Iris pigment epithelial cell (primary cell): ENCODE results near the gene PPAT.
A peak's percentile ranks its signal among the peaks of the same experiment; 100 is the strongest.

Experiments
- DNase-seq: peaks from one replicate; pipeline ENCODE4 v3.0.0-alpha.2; 2011; ENCODE audit warnings: low read depth

The PPAT gene

DNA sequence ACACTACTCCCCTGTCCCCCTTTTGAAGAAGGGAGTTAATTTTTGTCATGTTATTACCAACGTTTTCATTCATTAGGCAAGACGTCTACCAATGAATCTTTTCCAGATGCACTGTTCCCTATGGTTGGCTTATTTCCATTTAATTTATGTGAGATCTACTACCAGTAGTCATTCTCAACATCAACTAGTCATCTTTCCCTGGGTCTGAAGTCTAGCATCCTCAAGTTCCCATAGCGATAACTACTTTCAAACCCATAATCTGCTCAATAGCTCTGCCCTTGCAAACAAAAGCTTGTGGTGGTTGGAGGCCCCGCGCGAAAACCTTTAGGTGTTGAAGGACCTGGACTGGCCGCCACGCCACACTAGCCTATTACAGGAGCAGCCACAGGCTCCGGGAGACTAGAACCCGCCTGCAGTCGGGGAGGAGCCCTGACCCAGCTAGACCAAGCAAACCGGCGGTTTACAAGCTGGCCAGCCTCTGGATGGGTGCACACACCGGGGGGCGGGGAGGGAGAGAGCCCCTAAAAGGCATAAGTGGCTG, 746 bp downstream of the PPAT start:
- DNase-seq = peak; percentile 82

DNA sequence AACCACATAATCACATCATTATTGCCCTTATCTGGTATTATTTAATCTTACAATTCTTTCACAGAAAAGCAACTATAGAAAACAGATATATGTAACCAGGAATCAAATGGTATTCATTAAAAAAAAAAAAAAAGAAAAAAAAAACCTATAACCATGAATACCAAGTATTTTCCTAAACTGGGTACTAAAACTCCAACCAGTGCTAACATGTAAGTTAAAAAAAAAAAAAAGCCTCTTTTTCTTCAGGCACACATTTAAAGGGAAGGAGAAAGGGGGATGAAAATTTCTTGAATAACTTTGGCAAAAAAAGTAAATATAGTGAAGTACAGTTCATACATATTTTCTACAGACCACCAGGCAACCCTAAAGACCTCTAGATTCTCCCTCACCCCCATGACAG, 2.1 kb downstream of the PPAT start:
- DNase-seq = no peak

DNA sequence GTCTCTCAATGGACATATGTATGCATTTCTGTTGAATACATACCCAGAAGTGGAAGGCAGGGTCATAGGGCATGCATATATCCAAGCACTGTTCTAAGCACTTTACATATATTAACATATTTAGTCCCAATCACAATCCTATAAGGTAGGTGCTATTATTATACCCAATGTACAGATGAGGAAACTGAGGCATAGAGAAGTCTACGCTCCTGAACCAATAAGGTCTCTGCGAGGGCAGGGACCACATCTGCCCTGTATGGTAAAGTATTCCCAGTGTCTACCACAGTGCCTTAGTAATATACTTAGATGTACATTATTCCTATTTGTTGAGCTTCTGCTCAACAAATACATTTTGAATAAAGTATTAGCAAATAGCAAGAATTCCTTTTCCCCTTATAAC, 5.2 kb downstream of the PPAT start:
- DNase-seq = no peak

DNA sequence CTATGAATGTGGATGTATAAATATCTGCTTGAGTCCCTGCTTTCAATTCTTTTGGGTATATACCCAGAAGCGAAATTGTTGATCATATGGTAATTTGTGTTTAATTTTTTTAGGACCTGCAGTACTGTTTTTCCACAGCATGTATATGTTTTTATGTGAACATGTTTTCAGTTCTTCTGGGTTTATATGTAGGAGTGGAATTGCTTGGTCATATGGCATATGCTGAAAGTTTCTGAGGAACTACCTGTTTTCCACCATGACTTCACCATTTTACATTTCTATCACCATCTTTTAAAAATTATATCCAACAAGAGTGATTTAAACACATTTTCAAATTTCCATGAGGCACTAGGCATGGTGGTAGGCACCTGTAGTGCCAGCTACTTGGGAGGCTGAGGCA, 8.2 kb downstream of the PPAT start:
- no peak for DNase-seq

DNA sequence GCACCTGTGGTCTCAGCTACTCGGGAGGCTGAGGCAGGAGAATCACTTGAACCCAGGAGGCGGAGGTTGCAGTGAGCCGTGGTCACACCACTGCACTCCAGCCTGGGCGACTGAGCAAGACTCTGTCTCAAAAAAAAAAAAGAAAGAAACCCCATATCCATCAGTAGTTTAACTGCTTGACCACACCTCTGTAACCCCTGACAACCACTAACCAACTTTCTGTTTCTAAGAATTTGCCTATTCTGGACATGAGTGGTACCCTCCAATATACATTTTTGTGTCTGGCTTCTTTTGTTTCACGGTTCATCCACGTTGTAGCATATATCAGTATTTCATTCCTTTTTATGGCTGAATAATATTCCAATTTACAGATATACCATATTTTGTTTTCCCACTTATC, 9.1 kb downstream of the PPAT start:
- DNase-seq = no peak

DNA sequence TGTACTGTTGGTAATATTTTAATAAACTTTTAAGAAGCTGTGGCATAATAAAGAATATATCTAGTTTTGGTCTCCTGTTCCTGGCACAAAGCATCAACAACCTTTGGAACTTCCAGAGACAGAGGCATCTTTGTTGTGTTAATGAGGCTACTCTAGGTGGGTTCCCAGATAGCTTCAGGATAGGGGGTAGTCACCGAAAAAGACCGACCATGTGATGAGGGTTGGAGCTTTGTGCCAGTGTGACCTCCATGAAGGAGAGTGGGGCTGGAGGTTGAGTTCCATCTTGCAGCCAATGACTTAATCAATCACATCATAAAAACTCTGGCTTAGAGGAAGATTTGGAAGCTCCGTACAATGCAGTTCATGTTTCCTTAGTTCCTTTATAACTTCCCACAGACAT, 9.9 kb downstream of the PPAT start:
- DNase-seq = no peak

DNA sequence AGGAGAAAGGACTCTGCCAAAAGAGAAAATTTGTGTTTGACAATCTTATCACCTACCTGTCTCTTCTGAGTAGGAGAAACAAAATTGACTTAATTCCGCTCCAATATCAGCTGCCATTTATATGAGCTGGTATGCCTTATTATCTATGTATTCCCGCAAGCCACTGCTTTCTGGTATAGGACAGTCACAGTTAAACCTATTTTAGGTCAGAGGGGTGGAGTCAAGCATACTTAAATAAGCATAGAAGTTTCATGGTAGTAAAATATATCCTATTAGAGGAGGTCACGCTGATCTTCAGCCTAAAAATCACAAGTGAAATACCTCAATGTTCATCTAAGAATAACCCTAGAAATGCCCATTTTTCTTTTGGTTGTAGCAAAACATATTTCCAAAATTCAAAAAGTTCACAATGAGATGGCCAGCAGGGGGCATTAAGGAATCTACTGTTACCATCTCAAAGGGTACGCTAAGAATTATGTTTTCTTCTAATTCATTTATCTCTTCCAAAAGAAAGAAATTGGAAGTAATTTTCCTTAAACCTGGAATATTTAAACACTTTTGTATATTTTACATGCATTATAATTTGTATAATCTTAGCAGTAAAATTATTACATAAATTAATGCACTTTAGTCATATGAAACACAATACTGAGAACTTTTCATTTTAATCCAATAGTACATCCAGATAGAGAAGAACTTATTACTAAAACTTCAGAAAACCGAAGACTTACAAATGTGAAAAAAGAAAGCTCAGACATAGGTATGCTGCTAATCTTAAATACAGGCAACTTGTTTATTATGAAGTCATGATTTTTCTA, 10.5 kb downstream of the PPAT start:
- peak; percentile 38 for DNase-seq

DNA sequence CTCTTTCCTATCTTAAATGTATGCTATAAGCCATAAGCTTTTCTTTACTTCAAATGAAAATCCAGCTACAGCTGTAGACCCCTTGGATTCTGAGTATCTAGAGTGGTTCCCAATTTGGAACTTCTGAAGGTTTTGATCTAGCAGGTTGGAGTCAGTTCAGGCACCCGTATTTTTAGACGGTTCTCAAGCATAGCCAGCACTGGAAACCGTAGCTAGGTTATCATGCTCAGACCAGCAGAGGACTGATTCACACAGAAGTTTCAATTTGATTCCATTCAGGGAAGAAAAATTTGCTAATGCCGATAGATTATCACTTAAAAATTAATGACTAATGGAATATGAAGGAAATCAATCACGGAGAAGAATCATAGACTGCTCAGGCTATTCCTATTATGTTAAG, 11.2 kb downstream of the PPAT start:
- no peak for DNase-seq

DNA sequence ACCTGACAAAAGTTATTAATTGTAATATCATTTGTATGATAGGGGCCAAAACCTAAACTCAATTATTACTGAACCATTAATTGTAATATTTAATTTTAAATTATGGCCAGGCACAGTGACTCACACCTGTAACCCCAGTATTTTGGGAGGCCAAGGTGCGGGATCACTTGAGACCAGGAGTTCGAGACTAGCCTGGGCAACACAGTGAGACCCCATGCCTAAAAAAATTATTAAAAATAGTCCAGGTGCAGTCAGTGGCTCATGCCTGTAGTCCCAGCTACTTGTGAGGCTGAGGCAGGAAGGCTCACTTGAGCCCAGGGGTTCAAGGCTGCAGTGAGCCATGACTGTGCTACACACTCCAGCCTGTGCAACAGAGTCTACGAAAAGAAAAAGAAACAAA, 18.0 kb downstream of the PPAT start:
- no peak for DNase-seq

DNA sequence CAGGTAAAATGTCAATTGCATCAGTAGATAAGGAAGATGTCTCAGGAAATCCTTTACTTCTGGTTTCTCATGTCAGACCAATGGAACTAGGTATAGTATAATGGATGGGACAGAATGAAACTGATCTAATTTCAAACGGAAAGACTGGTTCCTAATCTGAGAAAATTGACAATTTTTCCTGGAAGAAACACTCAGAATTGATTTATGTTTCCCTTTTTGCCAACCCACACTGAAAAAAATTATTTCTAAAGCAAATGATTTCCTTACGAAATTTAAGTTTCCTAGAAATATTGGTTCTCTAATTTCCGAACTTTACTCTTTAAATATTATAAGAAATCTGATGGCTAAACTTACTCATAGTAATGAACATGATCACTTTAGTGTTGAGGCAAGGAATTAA, 19.1 kb downstream of the PPAT start:
- no peak for DNase-seq

DNA sequence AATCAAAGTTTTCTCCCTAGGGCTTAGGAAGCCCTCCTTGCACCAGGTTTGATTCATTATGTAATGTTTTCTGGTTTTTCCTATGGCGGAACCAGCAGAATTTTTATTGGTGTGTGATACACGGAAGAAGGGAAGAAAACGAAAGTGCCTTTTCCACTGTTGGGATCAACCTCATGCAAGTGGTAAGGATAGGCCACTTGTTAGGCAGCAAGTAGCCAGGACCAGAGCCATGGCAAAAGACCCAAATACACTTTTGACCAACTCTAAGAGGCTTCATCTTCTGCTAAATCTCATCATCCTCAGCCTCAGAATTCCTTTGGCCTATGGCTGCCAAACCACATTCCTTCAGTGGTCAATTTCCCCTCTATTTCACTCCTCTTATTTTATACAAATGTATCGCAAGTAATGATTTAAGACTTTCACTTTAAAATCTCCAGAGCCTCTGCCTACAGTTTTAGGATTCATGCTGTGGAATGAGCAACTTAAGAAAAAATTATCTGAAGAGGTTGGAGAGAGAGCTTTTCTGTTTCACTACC, 21.2 kb downstream of the PPAT start:
- peak; percentile 34 for DNase-seq

DNA sequence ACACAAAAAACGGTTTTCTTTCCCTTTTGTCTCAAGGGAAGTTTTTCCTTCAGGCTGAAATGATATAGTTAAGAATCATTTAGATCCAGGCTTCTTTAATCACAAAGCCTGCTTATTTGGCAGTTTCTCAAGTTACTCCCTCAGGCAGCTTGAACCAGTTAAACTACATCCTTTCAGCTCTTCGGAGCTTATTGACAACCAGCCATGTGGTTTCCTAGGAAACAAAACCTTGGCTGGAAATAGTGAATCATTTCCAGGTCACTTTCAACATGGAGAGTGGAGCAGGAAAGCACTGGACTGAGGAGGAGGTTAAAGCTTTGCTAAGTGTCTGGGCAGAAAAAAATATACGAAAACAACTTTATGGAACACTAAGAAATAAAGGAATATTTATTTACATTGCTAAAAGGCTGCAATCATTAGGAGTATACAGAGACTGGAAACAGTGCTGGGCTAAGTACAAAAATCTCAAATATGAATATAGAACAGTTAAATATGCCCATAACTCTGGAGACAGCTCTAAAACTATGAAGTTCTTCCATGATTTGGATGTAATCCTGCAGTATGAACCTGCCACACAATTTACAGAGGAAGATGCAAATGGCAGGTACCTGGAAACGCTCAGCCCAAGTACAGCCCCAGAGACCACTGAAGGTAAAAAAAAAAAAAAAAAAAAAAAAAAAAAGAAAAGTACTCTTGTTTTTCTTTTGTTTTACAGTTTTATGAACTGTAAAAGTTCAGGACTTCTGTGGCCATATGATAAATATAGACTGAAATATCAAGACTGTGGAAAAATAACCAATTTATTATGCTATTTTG, 25.0 kb downstream of the PPAT start:
- DNase-seq = peak; percentile 98

DNA sequence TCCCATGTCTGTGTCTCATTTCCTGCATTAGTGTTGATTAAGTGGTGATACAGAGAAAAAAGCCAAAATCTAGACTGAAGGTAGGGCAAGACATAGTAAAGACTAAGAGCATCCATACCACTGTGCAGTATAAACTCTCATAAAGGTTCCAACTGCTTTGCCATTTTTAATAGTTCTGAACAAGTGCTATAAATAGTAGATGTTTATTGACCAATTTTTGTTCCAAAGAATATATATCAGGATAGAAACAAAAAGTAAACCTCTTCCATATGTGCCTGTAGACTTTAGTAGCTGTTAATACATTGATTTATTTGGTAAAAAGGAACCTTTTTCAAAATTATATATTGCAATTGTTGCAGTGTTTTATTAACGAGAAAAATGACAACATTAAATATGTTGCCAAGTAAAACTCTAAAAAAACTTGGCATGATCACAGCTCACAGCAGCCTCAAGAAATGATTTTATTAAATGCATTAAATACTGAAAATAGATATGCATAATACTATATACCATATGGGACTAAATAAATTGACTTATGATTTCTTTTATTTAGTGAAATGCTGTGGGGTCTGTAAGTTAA, 25.8 kb downstream of the PPAT start:
- DNase-seq = no peak

DNA sequence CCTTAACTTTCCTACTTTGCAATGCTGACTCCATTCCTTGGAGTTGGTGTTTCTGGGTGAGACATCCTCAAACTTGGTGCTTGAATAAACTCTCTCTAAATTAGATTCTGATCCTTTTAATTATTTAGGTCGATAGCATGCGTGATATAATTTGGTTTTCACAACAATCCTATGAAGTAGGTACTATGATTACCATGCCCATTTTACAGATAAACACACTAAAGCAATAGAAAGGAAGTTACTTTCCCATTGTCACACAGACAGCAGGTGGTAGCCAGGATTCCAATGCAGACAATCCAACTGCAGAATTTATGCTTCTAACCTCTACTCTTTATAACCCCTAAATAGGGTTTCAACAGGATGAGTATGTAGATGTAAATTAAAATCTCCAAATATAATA, 26.4 kb downstream of the PPAT start:
- DNase-seq = no peak

DNA sequence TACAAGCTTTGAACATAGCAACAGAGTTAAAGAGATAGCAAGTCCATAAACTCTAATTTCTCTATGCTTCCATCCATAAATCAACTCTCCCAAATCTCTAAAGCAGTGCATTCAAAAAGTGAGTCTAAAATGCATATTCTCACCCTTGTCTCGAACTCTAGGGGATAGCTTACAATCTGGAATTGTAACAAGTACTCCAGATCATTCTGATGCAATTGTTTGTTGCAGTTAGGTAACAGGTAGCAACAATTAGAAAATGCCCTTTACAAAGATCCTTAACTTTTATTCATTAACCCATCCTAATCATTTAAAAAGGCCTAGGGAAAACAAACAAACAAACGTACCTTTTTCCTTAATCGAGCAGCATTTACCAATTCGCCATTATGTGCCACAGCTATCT, 29.3 kb downstream of the PPAT start:
- no peak for DNase-seq

DNA sequence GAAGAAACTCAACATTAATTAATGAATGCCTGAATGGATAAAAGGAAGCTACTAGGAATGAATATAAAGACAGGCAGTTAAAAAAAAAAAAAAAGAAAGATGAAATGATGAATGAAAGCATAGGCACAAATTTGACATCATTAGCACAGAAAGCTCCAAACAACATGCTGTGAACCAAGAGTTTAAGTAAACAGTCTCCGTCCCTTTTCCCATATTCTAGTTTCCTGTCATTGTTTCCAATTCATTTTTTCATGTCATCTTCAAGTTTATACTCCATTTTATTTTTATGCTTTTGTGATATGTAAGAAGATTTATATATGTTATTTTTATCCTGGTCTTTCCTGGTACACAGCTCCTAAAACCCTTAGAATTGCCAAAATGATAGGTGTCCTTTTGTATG, 30.4 kb downstream of the PPAT start:
- no peak for DNase-seq

DNA sequence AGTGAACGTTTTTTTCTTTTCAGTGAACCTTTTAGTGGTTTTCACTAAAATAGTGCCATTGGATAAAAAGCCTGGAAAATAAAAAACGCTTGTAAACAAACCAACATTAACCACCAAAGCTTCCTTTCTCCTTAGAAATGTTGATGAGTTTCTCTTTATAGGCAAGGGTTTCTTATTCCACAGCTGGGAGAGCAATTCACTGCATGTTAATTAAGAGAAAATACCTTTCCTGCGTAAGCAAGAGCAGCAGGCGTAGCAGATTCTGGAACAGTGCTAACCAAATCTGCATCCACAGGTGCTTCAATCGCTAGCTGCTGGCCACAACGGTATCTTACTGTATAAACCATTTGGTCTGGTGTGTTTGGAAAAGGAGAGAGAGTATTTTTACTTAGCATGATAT, 34.9 kb downstream of the PPAT start:
- DNase-seq = no peak

DNA sequence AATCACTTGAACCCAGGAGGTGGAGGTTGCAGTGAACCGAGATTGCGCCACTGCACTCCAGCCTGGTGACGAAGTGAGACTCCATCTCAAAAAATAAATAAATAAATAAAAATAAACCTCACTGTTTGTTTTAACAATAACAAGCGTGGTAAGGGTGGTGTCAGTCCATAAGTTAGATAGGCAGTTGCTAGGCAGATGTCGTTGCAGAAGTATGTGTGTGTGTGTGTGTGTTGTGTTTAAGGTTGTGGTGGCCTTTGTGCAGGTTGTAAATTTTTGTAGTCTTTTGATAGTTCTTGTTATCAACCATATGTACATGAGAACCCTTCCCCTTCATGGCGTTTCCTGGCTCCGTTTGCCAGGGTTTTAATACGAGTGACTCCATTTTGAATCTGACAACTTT, 44.1 kb downstream of the PPAT start:
- no peak for DNase-seq

DNA sequence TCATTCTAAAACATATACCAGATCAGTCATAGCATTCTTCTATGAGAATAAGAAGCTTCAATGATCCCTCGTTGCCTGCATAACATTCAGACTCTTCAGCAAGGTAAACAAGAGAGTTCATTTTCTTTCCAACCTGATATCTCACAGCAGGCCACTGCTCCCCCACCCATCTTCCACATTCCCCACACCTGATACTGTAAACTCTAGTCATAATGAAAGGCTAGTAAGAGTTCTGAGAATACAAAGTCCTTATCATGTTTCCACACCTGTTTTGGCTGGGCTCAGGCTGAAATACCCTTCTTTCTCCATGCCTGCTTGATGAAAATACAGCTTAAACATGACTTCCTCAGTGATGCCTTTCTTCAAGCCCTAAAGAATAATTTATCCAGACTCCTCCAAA, 45.9 kb downstream of the PPAT start:
- DNase-seq = no peak

DNA sequence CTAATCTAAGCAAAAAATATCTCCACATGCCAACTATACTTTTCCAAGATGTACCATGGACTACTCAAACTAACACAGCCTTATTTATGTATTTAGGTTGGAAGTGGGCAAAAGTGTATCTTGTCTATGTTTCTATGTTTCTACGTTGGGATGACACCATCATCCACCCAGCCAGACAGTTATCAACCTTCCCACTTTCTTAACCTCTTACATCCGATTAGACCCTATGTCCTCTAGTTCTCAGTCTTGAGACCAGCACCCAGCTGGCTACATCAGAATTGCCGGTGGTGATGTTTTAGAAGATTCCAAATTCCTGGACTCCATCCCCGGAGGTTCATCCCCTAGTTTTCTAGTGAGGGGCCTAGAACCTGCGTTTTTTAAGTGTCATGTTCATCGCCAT, 47.1 kb downstream of the PPAT start:
- peak; percentile 11 for DNase-seq

DNA sequence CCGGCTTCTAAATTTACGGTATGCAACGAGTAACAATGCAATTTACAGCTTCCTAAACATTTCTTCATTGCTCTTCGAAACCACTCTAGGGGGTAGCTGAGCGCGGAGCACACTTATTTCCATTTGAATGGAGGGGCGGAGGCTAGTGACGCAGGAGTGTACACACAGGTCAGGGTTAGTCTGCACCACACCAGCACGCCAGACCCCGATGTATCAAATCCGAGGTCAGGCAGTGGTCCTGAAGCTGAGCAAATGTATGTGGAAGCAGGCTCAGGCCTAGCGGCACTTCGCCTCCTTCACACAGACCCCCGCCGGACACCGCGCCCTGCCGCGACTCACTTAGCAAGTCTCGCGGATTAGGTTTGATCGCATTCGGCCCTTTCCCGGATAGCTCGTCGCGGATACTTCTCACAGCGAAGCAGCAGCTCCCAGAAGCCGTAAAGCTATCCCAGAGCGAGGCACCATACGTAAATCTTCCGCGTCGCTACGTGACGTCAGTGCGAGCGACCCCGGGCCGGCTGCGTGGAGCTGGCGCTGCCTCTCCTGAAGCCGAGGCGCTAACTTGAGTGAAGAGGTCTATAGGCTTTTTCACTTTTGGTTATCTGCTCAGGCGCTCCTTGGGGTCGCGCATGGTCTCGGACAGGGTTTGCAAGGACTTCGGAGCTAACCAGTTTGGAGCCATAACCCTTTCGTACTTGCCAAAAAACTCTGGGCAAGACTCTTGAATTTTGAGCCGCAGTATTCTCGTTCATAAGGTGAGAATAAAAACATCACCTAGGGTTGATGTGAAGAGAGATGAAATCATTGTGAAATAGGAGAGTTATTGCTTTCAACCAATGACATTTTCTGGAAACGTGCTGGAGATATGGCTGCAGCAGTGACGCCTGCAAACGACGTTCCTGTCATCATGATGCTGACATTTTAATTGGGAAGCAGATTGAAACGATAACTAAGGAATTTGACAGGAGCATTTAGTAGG, 48.1 kb downstream of the PPAT start, which contains the start of gene AASDH:
Gene AASDH, minus strand, starts transcription at position 469 of the 979 bp plus-strand sequence. CDS start 3,192 bp downstream, outside the sequence.
- DNase-seq = peak; percentile 96
